Panc1 (cell line): ENCODE data around the gene ZNF664. TPM values are rescaled to one million over a fixed set of nuclear protein-coding genes. Genes with fewer than 3 reads are reported as not detected.

Experiments used
- ATAC-seq: fragments of 200-7000 bp; cut with Tn5 transposase; 2 replicates; pipeline ENCODE4 v1.9.1; 2020; ENCODE audit warnings: mild to moderate bottlenecking, moderate library complexity
- BruUV-seq: library from RNA; stranded (reverse); fragments of 400-500 nt; replicated peaks from 2 replicates; lab custom pipeline; 2021; lab: Mats Ljungman, UMichigan
- CTCF ChIA-PET: fragments of 300-600 bp; sonication (Branson Sonifier 250); formaldehyde crosslinking; loops from one replicate; lab custom pipeline; 2022; ENCODE audit warnings: antibody characterized with exemption; lab: Charles Lee
- POLR2A ChIA-PET: fragments of 300-600 bp; sonication (Branson Sonifier 250); formaldehyde crosslinking; loops from one replicate; lab custom pipeline; 2022; ENCODE audit warnings: antibody characterized with exemption; lab: Charles Lee
- DNase-seq: peaks from one replicate; pipeline ENCODE4 v3.0.0-alpha.2; 2010; ENCODE audit warnings: low read depth, low spot score
- H3K27ac ChIP-seq: 2 replicates; pipeline ENCODE4 v1.5.1; 2011; ENCODE audit warnings: mild to moderate bottlenecking, low read length, inconsistent platforms
- H3K27me3 ChIP-seq: fragments of 200-500 bp; sonication (Bioruptor generic); 2 replicates; pipeline ENCODE4 v1.6.0; 2014; ENCODE audit warnings: low read length, inconsistent platforms; ENCODE audit not compliant: control insufficient read depth, insufficient read depth
- H3K36me3 ChIP-seq: fragments of 200-500 bp; sonication (Bioruptor generic); 2 replicates; pipeline ENCODE4 v1.5.1; 2014; ENCODE audit warnings: inconsistent platforms, mild to moderate bottlenecking, low read length, moderate library complexity; ENCODE audit not compliant: control insufficient read depth, insufficient read depth
- H3K4me1 ChIP-seq: 2 replicates; pipeline ENCODE4 v1.5.1; 2011; ENCODE audit warnings: inconsistent platforms, mild to moderate bottlenecking, low read length, moderate library complexity; ENCODE audit not compliant: control insufficient read depth, insufficient read depth
- H3K4me3 ChIP-seq, 2 experiments: 2 replicates each; pipeline ENCODE4 v1.5.1; 2011 to 2012; ENCODE audit warnings: low read depth in 2 of 2, low read length in 2 of 2, mild to moderate bottlenecking in 2 of 2, inconsistent platforms in 1 of 2, moderate library complexity in 1 of 2
- H3K9me3 ChIP-seq: fragments of 200-500 bp; sonication (Bioruptor generic); 2 replicates; pipeline ENCODE4 v1.5.1; 2014; ENCODE audit warnings: low read depth, mild to moderate bottlenecking, inconsistent platforms, low read length, moderate library complexity; ENCODE audit not compliant: control insufficient read depth, insufficient read depth
- CTCF ChIP-seq: fragments of 450-650 bp; IDR thresholded peaks from 2 replicates; pipeline ENCODE4 v1.5.1; 2017; ENCODE audit warnings: mild to moderate bottlenecking
- POLR2AphosphoS5 ChIP-seq: IDR thresholded peaks from 2 replicates; pipeline ENCODE4 v1.6.1; 2012; ENCODE audit warnings: mild to moderate bottlenecking, low read depth, low read length, moderate library complexity
- REST ChIP-seq, 2 experiments: IDR thresholded peaks; 2 replicates each; pipeline ENCODE4 v1.6.1; 2011 to 2012; ENCODE audit warnings: low read depth in 2 of 2, control low read depth in 1 of 2, low read length in 1 of 2, mild to moderate bottlenecking in 1 of 2, moderate library complexity in 1 of 2; ENCODE audit not compliant: insufficient read depth in 1 of 2
- SIN3A ChIP-seq: IDR thresholded peaks from 2 replicates; pipeline ENCODE4 v1.6.1; 2012; ENCODE audit warnings: low read depth, mild to moderate bottlenecking, low read length, moderate library complexity, borderline replicate concordance; ENCODE audit not compliant: insufficient read depth
- TCF7L2 ChIP-seq: IDR thresholded peaks from 2 replicates; pipeline ENCODE4 v1.6.1; 2011; ENCODE audit warnings: mild to moderate bottlenecking, low read depth, low read length, inconsistent platforms
- in situ Hi-C: cut with HindIII; loops from 2 replicates; pipeline ENCODE4 v1.10.0; 2016; ENCODE audit warnings: low sequenced_read_pairs, low pct_unique_long_range_greater_than_20kb
- intact Hi-C: fragments of 100-400 bp; cut with micrococcal nuclease; formaldehyde crosslinking; loops from one replicate; pipeline ENCODE4 v1.10.0; 2022; ENCODE audit not compliant: unreplicated experiment
- total RNA-seq: library from RNA; stranded (reverse); gene quantifications from one replicate; pipeline ENCODE4 v1.2.1, GENCODE V29; 2021; ENCODE audit not compliant: unreplicated experiment

Gene ZNF664
- total RNA-seq, 1 experiment from 2014 or later, result 115 TPM

GRCh38 chr12:123936956-123937706 is 35.9 kb upstream of the ZNF664 start:
- Histone ChIP-seq H3K36me3 (no peaks in the 10 kb centered on the region), H3K4me1 (no peaks in the 10 kb centered on the region), H3K27me3 (0 out of 2 replicates have a peak, but pooled peaks cover 4% of the 10 kb centered on the region), H3K27ac (no peak overlapping the region), H3K4me3 (no peak overlapping the region), H3K9me3 (no peaks in the 10 kb centered on the region)
- ChIA-PET POLR2A (no interaction called here), CTCF (no interaction called here)
- intact Hi-C loops, result no loop called here
- in situ Hi-C loops, result no loop called here
- TF ChIP-seq CTCF (no peak), TCF7L2 (no peak), POLR2AphosphoS5 (no peak), SIN3A (no peak), REST (IDR thresholded peaks at IDR 0.05; ENCODE audit: insufficient read depth in 1 of 2, low read depth in 2 of 2, low read length in 1 of 2) (no peak)
- BruUV-seq, result no TSS peak
- ATAC-seq (no peak), DNase-seq (no peak)

GRCh38 chr12:123937707-123938591 is 35.1 kb upstream of the ZNF664 start:
- H3K36me3 ChIP-seq, result no peaks in the 10 kb centered on the region
- ATAC-seq (no peak), DNase-seq (no peak)
- no TSS peak for BruUV-seq
- H3K4me1 ChIP-seq, result no peaks in the 10 kb centered on the region
- H3K4me3 ChIP-seq, result no peak overlapping the region
- CTCF ChIA-PET, result no interaction called here
- no peak overlapping the region for H3K27ac ChIP-seq
- no peaks in the 10 kb centered on the region for H3K9me3 ChIP-seq
- TF ChIP-seq SIN3A (no peak), POLR2AphosphoS5 (no peak), REST (IDR thresholded peaks at IDR 0.05; ENCODE audit: insufficient read depth in 1 of 2, low read depth in 2 of 2, low read length in 1 of 2) (no peak), CTCF (no peak), TCF7L2 (no peak)
- in situ Hi-C loops, result no loop called here
- POLR2A ChIA-PET, result no interaction called here
- intact Hi-C loops, result no loop called here
- H3K27me3 ChIP-seq, result no peaks in the 10 kb centered on the region
